ENCODE measurements around the gene ZFYVE27.

The ZFYVE27 gene

DNA sequence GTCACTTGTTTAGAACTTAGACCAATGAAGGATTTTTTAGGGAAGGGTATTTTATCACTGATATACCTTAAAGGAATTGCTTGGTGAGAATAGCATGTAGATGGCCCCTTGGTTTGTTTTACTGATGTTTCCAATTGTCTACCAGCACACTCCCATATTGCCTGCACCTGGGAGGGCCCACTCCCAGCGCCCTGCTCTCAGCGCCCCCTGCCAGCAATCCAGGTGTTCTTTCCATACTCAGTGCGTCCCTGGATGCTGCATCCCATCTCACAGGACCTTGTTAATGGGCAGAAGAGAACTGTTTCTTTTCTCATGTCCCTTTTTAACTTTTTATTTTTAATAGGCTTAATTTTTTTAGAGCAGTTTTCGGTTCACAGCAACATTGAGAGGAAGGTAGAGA lies 59.0 kb downstream of the ZFYVE27 start:
- no peak for DNase-seq

DNA sequence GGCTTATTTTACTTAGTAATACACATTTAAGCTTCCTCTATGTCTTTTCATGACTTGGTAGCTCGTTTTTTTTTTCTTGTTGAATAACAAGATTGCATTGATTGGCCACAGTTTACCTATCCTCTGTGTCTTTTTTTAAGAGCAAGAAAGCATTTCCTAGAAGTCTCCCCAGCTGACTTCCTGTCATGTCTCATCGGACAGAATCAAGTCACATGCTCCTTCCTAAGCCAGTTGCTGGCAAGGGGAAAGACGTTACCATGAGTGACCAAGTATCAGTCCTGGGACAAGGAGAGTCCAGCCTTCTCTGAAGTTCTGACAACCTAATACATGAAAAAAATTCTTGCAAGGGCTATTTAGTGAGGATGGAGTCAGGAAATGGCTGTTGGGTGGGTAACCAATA lies 59.7 kb downstream of the ZFYVE27 start:
- DNase-seq = no peak

DNA sequence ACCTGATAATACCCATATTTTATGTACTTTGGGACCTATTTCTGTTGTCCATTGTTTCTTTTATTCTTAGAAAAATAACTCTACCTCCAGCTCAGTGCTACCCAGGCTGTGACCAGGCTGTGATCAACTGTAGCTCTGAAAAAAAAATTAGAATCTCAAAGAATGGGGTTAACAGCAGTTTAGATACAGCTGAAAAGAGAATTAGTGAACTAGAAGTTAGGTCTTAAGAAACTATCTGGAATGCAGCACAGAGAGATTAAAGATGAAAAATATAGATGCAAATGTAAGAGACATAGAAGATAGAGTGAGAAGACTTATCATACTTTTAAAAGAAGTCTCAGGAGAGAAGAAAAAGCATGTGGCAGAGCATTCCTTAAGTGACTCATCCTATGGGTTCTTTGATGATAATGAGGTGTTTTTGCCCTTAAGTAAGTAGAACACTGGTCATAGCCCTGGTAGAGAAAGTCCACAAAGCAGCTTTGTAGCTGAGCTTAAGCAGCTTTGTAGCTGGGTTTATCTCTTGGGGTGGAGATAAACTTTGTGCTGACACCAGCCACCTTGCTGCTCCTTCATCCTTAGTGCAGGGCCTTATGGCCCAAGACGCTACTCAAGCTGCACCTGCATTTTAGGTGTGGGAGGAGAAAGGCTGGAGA lies 62.2 kb downstream of the ZFYVE27 start:
- DNase-seq = no peak

GRCh38 chr10:97800474-97800873 lies 63.5 kb downstream of the ZFYVE27 start:
- no peak for DNase-seq

DNA sequence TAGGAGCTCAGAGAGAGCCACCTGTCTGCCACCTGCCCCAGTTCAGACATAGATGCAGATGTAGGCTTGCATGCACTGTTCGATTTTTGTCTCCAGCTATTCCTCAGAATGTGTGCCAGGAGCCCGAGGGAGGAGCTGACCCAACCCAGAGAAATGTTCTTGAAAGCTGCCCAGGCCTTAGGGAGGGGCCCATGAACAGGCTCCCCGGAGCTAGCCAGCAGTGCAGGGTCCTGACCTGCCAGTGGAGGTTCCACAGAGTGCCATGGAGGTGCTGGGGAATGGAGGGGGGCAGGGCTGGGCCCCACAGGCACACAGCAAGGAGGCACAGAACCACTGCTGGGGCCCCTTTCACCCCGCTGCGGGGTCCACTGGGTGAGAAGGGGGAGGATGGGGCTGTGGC lies 64.5 kb downstream of the ZFYVE27 start:
- no peak for DNase-seq

GRCh38 chr10:97805096-97805884 lies 68.4 kb downstream of the ZFYVE27 start:
- DNase-seq = no peak

GRCh38 chr10:97805949-97806348 lies 69.0 kb downstream of the ZFYVE27 start:
- no peak for DNase-seq

GRCh38 chr10:97810446-97810845 lies 73.5 kb downstream of the ZFYVE27 start:
- DNase-seq = no peak
